GM19455 (cell line): ENCODE measurements around the gene AJM1.
A peak's percentile ranks its signal among the peaks of the same experiment; 100 is the strongest.
"Not testable (repeated sequence)": the region's sequence is repeated elsewhere in the genome, so short reads cannot be mapped to it uniquely, and the experiment has no call there.

Experiments
- ATAC-seq: cut with Tn5 transposase; IDR thresholded peaks from one replicate; pipeline ENCODE4 v1.9.1; 2021; ENCODE audit not compliant: unreplicated experiment

AJM1 gene

GRCh38 chr9:136842380-136842948, at the start of gene AJM1:
Gene AJM1 (plus strand): TSS chr9:136842478. CDS start chr9:136844415, 1,937 bp downstream.
- peak; percentile 70 for ATAC-seq

- ATAC-seq, result no peak
Measured at GRCh38 chr9:136793086-136793946, 49.0 kb upstream of the AJM1 start.

- ATAC-seq, result no peak
Measured at GRCh38 chr9:136794281-136794999, 47.8 kb upstream of the AJM1 start.

GRCh38 chr9:136795000-136795348, 47.3 kb upstream of the AJM1 start:
- ATAC-seq, result no peak

- ATAC-seq, result no peak
Measured at GRCh38 chr9:136796238-136796774, 46.0 kb upstream of the AJM1 start, which contains the start of gene CCDC183. Gene CCDC183 (plus strand): TSS chr9:136796338. CDS start chr9:136796398, 60 bp downstream.

GRCh38 chr9:136796775-136797347, 45.4 kb upstream of the AJM1 start:
- ATAC-seq, result not testable (repeated sequence)

- no peak for ATAC-seq
Measured at GRCh38 chr9:136798708-136799078, 43.6 kb upstream of the AJM1 start.

GRCh38 chr9:136799079-136799853, 43.0 kb upstream of the AJM1 start:
- no peak for ATAC-seq

GRCh38 chr9:136799854-136800657, 42.2 kb upstream of the AJM1 start:
- no peak for ATAC-seq

- ATAC-seq, result no peak
Measured at GRCh38 chr9:136802321-136802720, 40.0 kb upstream of the AJM1 start.

- not testable (repeated sequence) for ATAC-seq
Measured at GRCh38 chr9:136803009-136803550, 39.2 kb upstream of the AJM1 start.

GRCh38 chr9:136803551-136804508, 38.4 kb upstream of the AJM1 start:
- ATAC-seq, result no peak

- ATAC-seq, result no peak
Measured at GRCh38 chr9:136804509-136805206, 37.6 kb upstream of the AJM1 start.

- no peak for ATAC-seq
Measured at GRCh38 chr9:136805207-136805740, 37.0 kb upstream of the AJM1 start.

GRCh38 chr9:136806067-136806466, 36.2 kb upstream of the AJM1 start:
- no peak for ATAC-seq

GRCh38 chr9:136806631-136807201, 35.6 kb upstream of the AJM1 start:
- ATAC-seq, result no peak
